ENCODE results near the gene SUMF1. TPM values are rescaled to one million over a fixed set of nuclear protein-coding genes. Genes with fewer than 3 reads are reported as not detected.

SUMF1 gene
- total RNA-seq, 1 donor = 94.5 TPM

- Histone ChIP-seq H3K79me2 (ENCODE audit: insufficient read depth, low read length) (no peaks in the 10 kb centered on the region), H3K4me2 (ENCODE audit: insufficient read depth, low read length) (no peak overlapping the region), H3K27me3 (ENCODE audit: insufficient read depth, low read length) (no peaks in the 10 kb centered on the region), H4K20me1 (ENCODE audit: insufficient read depth, low read length) (no peaks in the 10 kb centered on the region), H2AFZ (ENCODE audit: low read length) (no peak overlapping the region), H3K36me3 (ENCODE audit: insufficient read depth, low read length) (no peaks in the 10 kb centered on the region), H3K4me3 (ENCODE audit: insufficient read depth, low read length) (no peak overlapping the region), H3K27ac (ENCODE audit: low read depth, low read length) (no peak overlapping the region), H3K9me3 (ENCODE audit: low read depth, low read length) (no peaks in the 10 kb centered on the region), H3K4me1 (ENCODE audit: insufficient read depth, low read length) (no peaks in the 10 kb centered on the region)
- DNase-seq (ENCODE audit: insufficient read length, low spot score, missing footprints) = no peak
- TF ChIP-seq CTCF (IDR thresholded peaks at IDR 0.05; ENCODE audit: extremely low read depth, low read depth, low read length) = no peak
Observed at GRCh38 chr3:4362523-4362922, 104.5 kb downstream of the SUMF1 start.

GRCh38 chr3:4360817-4361216, 106.3 kb downstream of the SUMF1 start:
- Histone ChIP-seq H3K79me2 (ENCODE audit: insufficient read depth, low read length) (no peaks in the 10 kb centered on the region), H3K36me3 (ENCODE audit: insufficient read depth, low read length) (no peaks in the 10 kb centered on the region), H3K4me2 (ENCODE audit: insufficient read depth, low read length) (no peak overlapping the region), H2AFZ (ENCODE audit: low read length) (no peak overlapping the region), H3K4me1 (ENCODE audit: insufficient read depth, low read length) (no peaks in the 10 kb centered on the region), H3K9me3 (ENCODE audit: low read depth, low read length) (no peaks in the 10 kb centered on the region), H3K27me3 (ENCODE audit: insufficient read depth, low read length) (no peaks in the 10 kb centered on the region), H3K4me3 (ENCODE audit: insufficient read depth, low read length) (no peak overlapping the region), H4K20me1 (ENCODE audit: insufficient read depth, low read length) (no peaks in the 10 kb centered on the region), H3K27ac (ENCODE audit: low read depth, low read length) (no peak overlapping the region)
- DNase-seq (ENCODE audit: insufficient read length, low spot score, missing footprints) = no peak
- TF ChIP-seq CTCF (IDR thresholded peaks at IDR 0.05; ENCODE audit: extremely low read depth, low read depth, low read length) = no peak

- Histone ChIP-seq H3K9me3 (ENCODE audit: low read depth, low read length) (no peaks in the 10 kb centered on the region), H3K4me2 (ENCODE audit: insufficient read depth, low read length) (no peak overlapping the region), H3K36me3 (ENCODE audit: insufficient read depth, low read length) (no peaks in the 10 kb centered on the region), H3K27me3 (ENCODE audit: insufficient read depth, low read length) (no peaks in the 10 kb centered on the region), H3K4me3 (ENCODE audit: insufficient read depth, low read length) (no peak overlapping the region), H2AFZ (ENCODE audit: low read length) (no peak overlapping the region), H4K20me1 (ENCODE audit: insufficient read depth, low read length) (no peaks in the 10 kb centered on the region), H3K4me1 (ENCODE audit: insufficient read depth, low read length) (no peaks in the 10 kb centered on the region), H3K27ac (ENCODE audit: low read depth, low read length) (no peak overlapping the region), H3K79me2 (ENCODE audit: insufficient read depth, low read length) (no peaks in the 10 kb centered on the region)
- DNase-seq (ENCODE audit: insufficient read length, low spot score, missing footprints) = no peak
- no peak for TF ChIP-seq CTCF (IDR thresholded peaks at IDR 0.05; ENCODE audit: extremely low read depth, low read depth, low read length)
Observed at GRCh38 chr3:4359805-4360502, 107.1 kb downstream of the SUMF1 start.

GRCh38 chr3:4358273-4358672, 108.8 kb downstream of the SUMF1 start:
- Histone ChIP-seq H3K4me3 (ENCODE audit: insufficient read depth, low read length) (no peak overlapping the region), H3K27me3 (ENCODE audit: insufficient read depth, low read length) (no peaks in the 10 kb centered on the region), H4K20me1 (ENCODE audit: insufficient read depth, low read length) (no peaks in the 10 kb centered on the region), H3K4me1 (ENCODE audit: insufficient read depth, low read length) (no peaks in the 10 kb centered on the region), H3K4me2 (ENCODE audit: insufficient read depth, low read length) (no peak overlapping the region), H3K9me3 (ENCODE audit: low read depth, low read length) (no peaks in the 10 kb centered on the region), H3K79me2 (ENCODE audit: insufficient read depth, low read length) (no peaks in the 10 kb centered on the region), H2AFZ (ENCODE audit: low read length) (no peak overlapping the region), H3K27ac (ENCODE audit: low read depth, low read length) (no peak overlapping the region), H3K36me3 (ENCODE audit: insufficient read depth, low read length) (no peaks in the 10 kb centered on the region)
- no peak for DNase-seq (ENCODE audit: insufficient read length, low spot score, missing footprints)
- no peak for TF ChIP-seq CTCF (IDR thresholded peaks at IDR 0.05; ENCODE audit: extremely low read depth, low read depth, low read length)
